GM23248 (cell line): ENCODE measurements around the gene LLGL2. TPM values are rescaled to one million over a fixed set of nuclear protein-coding genes. Genes with fewer than 3 reads are reported as not detected.

Source experiments
- DNase-seq: peaks from one replicate; pipeline ENCODE4 v3.0.0-alpha.2; 2015
- H2AFZ ChIP-seq: fragments of 200-600 bp; sonication (generic); 2 replicates; pipeline ENCODE4 v1.6.1; 2016; ENCODE audit warnings: antibody characterized with exemption
- H3F3A ChIP-seq: fragments of 200-600 bp; sonication (generic); 2 replicates; pipeline ENCODE4 v1.6.1; 2016; ENCODE audit warnings: mild to moderate bottlenecking, antibody characterized with exemption, mixed run types; ENCODE audit not compliant: insufficient read depth
- H3K27ac ChIP-seq: fragments of 200-600 bp; sonication (generic); 2 replicates; pipeline ENCODE4 v1.5.1; 2016; ENCODE audit warnings: mild to moderate bottlenecking
- H3K27me3 ChIP-seq: fragments of 200-600 bp; sonication (generic); replicated peaks from 2 replicates; pipeline ENCODE4 v1.6.1; 2016; ENCODE audit warnings: mild to moderate bottlenecking; ENCODE audit not compliant: insufficient read depth
- H3K36me3 ChIP-seq: fragments of 200-600 bp; sonication (generic); 2 replicates; pipeline ENCODE4 v1.6.1; 2016; ENCODE audit warnings: low read depth, mild to moderate bottlenecking
- H3K4me1 ChIP-seq: fragments of 200-600 bp; sonication (generic); 2 replicates; pipeline ENCODE4 v1.6.1; 2016; ENCODE audit warnings: mild to moderate bottlenecking; ENCODE audit not compliant: insufficient read depth
- H3K4me2 ChIP-seq: fragments of 200-600 bp; sonication (generic); one replicate; pipeline ENCODE4 v1.6.1; 2016; ENCODE audit warnings: mild to moderate bottlenecking; ENCODE audit not compliant: unreplicated experiment
- H3K4me3 ChIP-seq: fragments of 200-600 bp; sonication (generic); 2 replicates; pipeline ENCODE4 v1.5.1; 2016; ENCODE audit warnings: mild to moderate bottlenecking
- H3K79me2 ChIP-seq: fragments of 200-600 bp; sonication (generic); 2 replicates; pipeline ENCODE4 v1.6.1; 2016; ENCODE audit warnings: mild to moderate bottlenecking; ENCODE audit not compliant: insufficient read depth
- H3K9ac ChIP-seq: fragments of 200-600 bp; sonication (generic); 2 replicates; pipeline ENCODE4 v1.6.1; 2016; ENCODE audit warnings: mild to moderate bottlenecking
- H3K9me2 ChIP-seq: fragments of 200-600 bp; sonication (generic); 2 replicates; pipeline ENCODE4 v1.6.1; 2016; ENCODE audit warnings: mixed run types, mild to moderate bottlenecking, moderate library complexity; ENCODE audit not compliant: insufficient read depth
- H3K9me3 ChIP-seq: fragments of 200-600 bp; sonication (generic); one replicate; pipeline ENCODE4 v1.6.1; 2017; ENCODE audit warnings: low read depth
- H4K20me1 ChIP-seq: fragments of 200-600 bp; sonication (generic); 2 replicates; pipeline ENCODE4 v1.6.0; 2016; ENCODE audit not compliant: insufficient read depth
- EZH2 ChIP-seq: fragments of 200-600 bp; sonication (generic); IDR thresholded peaks from 2 replicates; pipeline ENCODE4 v1.6.1; 2018; ENCODE audit warnings: antibody characterized with exemption, mild to moderate bottlenecking; ENCODE audit not compliant: insufficient read depth, poor library complexity, severe bottlenecking
- EZH2phosphoT487 ChIP-seq: fragments of 200-600 bp; sonication (generic); IDR thresholded peaks from 2 replicates; pipeline ENCODE4 v1.6.1; 2018; ENCODE audit warnings: antibody characterized with exemption, moderate library complexity, mild to moderate bottlenecking, low read depth; ENCODE audit not compliant: insufficient read depth
- WGBS, 2 experiments: methylation state at CpG; one replicate each; pipeline ENCODE4 v1.1.6; 2015 to 2017; ENCODE audit warnings: low lambda C conversion rate in 2 of 2, low coverage in 1 of 2; ENCODE audit errors: missing lambda C conversion rate in 2 of 2; 5-methylcytosine and 5-hydroxymethylcytosine counted together
- in situ Hi-C: fragments of 300-500 bp; cut with MboI; formaldehyde crosslinking; loops from 2 replicates; pipeline ENCODE4 v1.15.0; 2020
- polyA plus RNA-seq: library from polyadenylated mRNA; unstranded; fragments of >200 nt; fragmentation: Nextera tagmentation; extraction: Ambion mirVana; gene quantifications from 2 replicates; pipeline ENCODE4 v1.2.1, GENCODE V29; 2016
- total RNA-seq: library from RNA; depleted of rRNA; stranded (reverse); fragments of >200 nt; shearing (Covaris generic); gene quantifications from 2 replicates; pipeline ENCODE4 v1.2.3, GENCODE V29; 2014

LLGL2 gene
- total and polyA plus RNA-seq, 2 experiments from 2014 or later, result not detected

- Histone ChIP-seq H3K27ac (no peak overlapping the region), H3F3A (no peaks in the 10 kb centered on the region), H3K4me2 (no peak overlapping the region), H3K9ac (no peak overlapping the region), H3K4me3 (no peak overlapping the region), H2AFZ (no peak overlapping the region), H3K27me3 (no peaks in the 10 kb centered on the region), H3K4me1 (no peaks in the 10 kb centered on the region), H3K79me2 (0 out of 2 replicates have a peak, but pooled peaks cover 4% of the 10 kb centered on the region), H3K9me3 (no peaks in the 10 kb centered on the region), H4K20me1 (no peaks in the 10 kb centered on the region), H3K36me3 (no peaks in the 10 kb centered on the region), H3K9me2 (no peaks in the 10 kb centered on the region)
- in situ Hi-C loops, result loop anchor here (10.0 kb wide), 1 partner anchor 88 kb away; no protein-coding TSS in a partner anchor
- DNase-seq, result peak; percentile 50
- TF ChIP-seq EZH2, result no peak
- TF ChIP-seq EZH2phosphoT487, result no peak
- 52 to 53% methylated on average over 10 of the region's 10 CpGs for WGBS, 2 experiments
These were observed 12.4 kb upstream of the LLGL2 start for GRCh38 chr17:75512926-75513640.

- no peak for DNase-seq
- no peaks in the 10 kb centered on the region for H3K9me3 ChIP-seq
- no peak overlapping the region for H3K4me2 ChIP-seq
- no peak overlapping the region for H2AFZ ChIP-seq
- H3K36me3 ChIP-seq, result no peaks in the 10 kb centered on the region
- H3K27ac ChIP-seq, result no peak overlapping the region
- H3F3A ChIP-seq, result no peaks in the 10 kb centered on the region
- no peak overlapping the region for H3K4me3 ChIP-seq
- 93 to 97% methylated on average over 17 of the region's 17 CpGs for WGBS, 2 experiments
- no peak for TF ChIP-seq EZH2phosphoT487
- TF ChIP-seq EZH2, result no peak
- in situ Hi-C loops, result loop anchor here (10.0 kb wide), 1 partner anchor 89 kb away; no protein-coding TSS in a partner anchor
- H3K9ac ChIP-seq, result no peak overlapping the region
- no peaks in the 10 kb centered on the region for H3K4me1 ChIP-seq
- no peaks in the 10 kb centered on the region for H3K27me3 ChIP-seq
- H3K9me2 ChIP-seq, result no peaks in the 10 kb centered on the region
- no peaks in the 10 kb centered on the region for H4K20me1 ChIP-seq
- 0 out of 2 replicates have a peak, but pooled peaks cover 4% of the 10 kb centered on the region for H3K79me2 ChIP-seq
These were observed 11.9 kb upstream of the LLGL2 start for GRCh38 chr17:75513641-75514000.

- Histone ChIP-seq H3K4me3 (peak overlapping the region; percentile 76), H4K20me1 (no peaks in the 10 kb centered on the region), H3K79me2 (0 out of 2 replicates have a peak, but pooled peaks cover 4% of the 10 kb centered on the region), H3K9me3 (no peaks in the 10 kb centered on the region), H3K36me3 (no peaks in the 10 kb centered on the region), H3K9me2 (no peaks in the 10 kb centered on the region), H3K27ac (no peak overlapping the region), H3K4me1 (no peaks in the 10 kb centered on the region), H3F3A (no peaks in the 10 kb centered on the region), H2AFZ (peak overlapping the region; percentile 96), H3K27me3 (no peaks in the 10 kb centered on the region), H3K9ac (peak overlapping the region; percentile 72), H3K4me2 (peak overlapping the region; percentile 90)
- in situ Hi-C loops, result loop anchor here (10.0 kb wide), 1 partner anchor 90 kb away; no protein-coding TSS in a partner anchor
- TF ChIP-seq EZH2, result no peak
- TF ChIP-seq EZH2phosphoT487, result no peak
- DNase-seq, result peak; percentile 40
- 10 to 18% methylated on average over 14 to 15 of the region's 15 CpGs for WGBS, 2 experiments
These were observed 11.1 kb upstream of the LLGL2 start for GRCh38 chr17:75514299-75514918.

GRCh38 chr17:75514919-75515495, 10.5 kb upstream of the LLGL2 start:
- WGBS, 2 experiments, result 0 to 1% methylated on average over 8 to 47 of the region's 50 CpGs
- in situ Hi-C loops, result loop anchor here (10.0 kb wide), 1 partner anchor 90 kb away; no protein-coding TSS in a partner anchor

More at GRCh38 chr17:75514919-75515495, 10.5 kb upstream of the LLGL2 start:
- DNase-seq, result peak; percentile 43
- Histone ChIP-seq H3K27me3 (no peaks in the 10 kb centered on the region), H4K20me1 (no peaks in the 10 kb centered on the region), H3F3A (no peaks in the 10 kb centered on the region), H3K4me2 (peak overlapping the region; percentile 90), H3K4me3 (peak overlapping the region; percentile 76), H3K4me1 (no peaks in the 10 kb centered on the region), H3K79me2 (0 out of 2 replicates have a peak, but pooled peaks cover 4% of the 10 kb centered on the region), H3K36me3 (no peaks in the 10 kb centered on the region), H2AFZ (peak overlapping the region; percentile 96), H3K27ac (no peak overlapping the region), H3K9me2 (no peaks in the 10 kb centered on the region), H3K9me3 (no peaks in the 10 kb centered on the region), H3K9ac (peak overlapping the region; percentile 72)
- TF ChIP-seq EZH2phosphoT487 (no peak), EZH2 (no peak)
